ENCODE measurements around the gene VIT. TPM values are rescaled to one million over a fixed set of nuclear protein-coding genes. Genes with fewer than 3 reads are reported as not detected.

Gene VIT
- total and polyA plus RNA-seq, 2 experiments from 2014 or later, result not detected

GRCh38 chr2:36705326-36706020, 9.0 kb downstream of the VIT start:
- Histone ChIP-seq H4K20me1 (replicated peaks; ENCODE audit: insufficient read depth) (no peaks in the 10 kb centered on the region), H3K9me2 (ENCODE audit: insufficient read depth) (peaks cover 9% of the 10 kb centered on the region; the same call in 1 of the 2 replicates), H3K79me2 (replicated peaks; ENCODE audit: insufficient read depth) (no peaks in the 10 kb centered on the region), H3K27me3 (ENCODE audit: insufficient read depth) (no peaks in the 10 kb centered on the region), H3K4me2 (no peak overlapping the region), H3K36me3 (ENCODE audit: insufficient read depth) (peaks cover under 1% of the 10 kb centered on the region; the same call in 1 of the 2 replicates), H3K4me3 (no peak overlapping the region), H3F3A (replicated peaks; ENCODE audit: low read depth) (no peaks in the 10 kb centered on the region), H3K27ac (ENCODE audit: low read depth) (no peak overlapping the region), H3K4me1 (ENCODE audit: insufficient read depth) (peaks cover 10% of the 10 kb centered on the region; the same call in 1 of the 2 replicates), H2AFZ (peak overlapping the region; percentile 38; the same call in 1 of the 2 replicates)
- 0 out of 4 replicates have a peak, but pooled peaks of 1 of the 2 experiments have one; percentile 8 for TF ChIP-seq CTCF (conservative IDR thresholded peaks at IDR 0.05; ENCODE audit: low read depth in 2 of 2)
- no peak for TF ChIP-seq POLR2AphosphoS5 (IDR thresholded peaks at IDR 0.05; ENCODE audit: low read depth)
- H3K9me3 Mint-ChIP-seq, result peaks cover 1% of the 10 kb centered on the region; the same call in 1 of the 3 replicates
- DNase-seq (ENCODE audit: low spot score) (no peak), ATAC-seq (no peak)
- peaks cover 11% of the 10 kb centered on the region for H3K4me1 Mint-ChIP-seq
- peaks cover 12% of the 10 kb centered on the region for H3K27me3 Mint-ChIP-seq (ENCODE audit: insufficient read depth, low read depth, poor library complexity)
- no peak overlapping the region for H3K4me3 Mint-ChIP-seq
- H3K36me3 Mint-ChIP-seq (ENCODE audit: low read depth), result no peaks in the 10 kb centered on the region
- no peak overlapping the region for H3K27ac Mint-ChIP-seq

GRCh38 chr2:36706021-36706876, 9.7 kb downstream of the VIT start:
- TF ChIP-seq STAT1 (IDR thresholded peaks at IDR 0.05; ENCODE audit: unreplicated experiment) (no peak), CREB1 (CRISPR knock-in tag; IDR thresholded peaks at IDR 0.05; ENCODE audit: low read depth) (no peak), EZH2phosphoT487 (IDR thresholded peaks at IDR 0.05; ENCODE audit: unreplicated experiment) (no peak), CTCF (conservative IDR thresholded peaks at IDR 0.05; ENCODE audit: low read depth in 2 of 2) (no peak), POLR2AphosphoS5 (IDR thresholded peaks at IDR 0.05; ENCODE audit: low read depth) (no peak), ZNF114 (CRISPR knock-in tag; IDR thresholded peaks at IDR 0.05) (no peak)
- peaks cover 8% of the 10 kb centered on the region for H3K4me1 Mint-ChIP-seq

More at GRCh38 chr2:36706021-36706876, 9.7 kb downstream of the VIT start:
- Mint-ChIP-seq H3K27ac (no peak overlapping the region), H3K36me3 (ENCODE audit: low read depth) (peaks cover 3% of the 10 kb centered on the region; the same call in 1 of the 3 replicates), H3K4me3 (no peak overlapping the region), H3K27me3 (ENCODE audit: insufficient read depth, low read depth, poor library complexity) (peaks cover 12% of the 10 kb centered on the region), H3K9me3 (peaks cover 8% of the 10 kb centered on the region)
- Histone ChIP-seq H4K20me1 (replicated peaks; ENCODE audit: insufficient read depth) (no peaks in the 10 kb centered on the region), H3K4me1 (ENCODE audit: insufficient read depth) (peaks cover 6% of the 10 kb centered on the region; the same call in 1 of the 2 replicates), H3K4me3 (no peak overlapping the region), H3F3A (replicated peaks; ENCODE audit: low read depth) (no peaks in the 10 kb centered on the region), H3K27ac (ENCODE audit: low read depth) (no peak overlapping the region), H3K9me2 (ENCODE audit: insufficient read depth) (peaks cover 9% of the 10 kb centered on the region; the same call in 1 of the 2 replicates), H2AFZ (no peak overlapping the region), H3K27me3 (ENCODE audit: insufficient read depth) (no peaks in the 10 kb centered on the region), H3K4me2 (no peak overlapping the region), H3K79me2 (replicated peaks; ENCODE audit: insufficient read depth) (no peaks in the 10 kb centered on the region), H3K36me3 (ENCODE audit: insufficient read depth) (peaks cover 4% of the 10 kb centered on the region; the same call in 1 of the 2 replicates)
- DNase-seq (ENCODE audit: low spot score) (no peak), ATAC-seq (no peak)

All from GM23338 (cell line).